Activated CD8-positive, alpha-beta memory T cell treated with anti-CD3 and anti-CD28 coated beads, Interleukin-2, amount 50 U/mL, for 24 hours (primary cell): ENCODE data around the gene ABL1.
"Not testable (repeated sequence)": the region's sequence is repeated elsewhere in the genome, so short reads cannot be mapped to it uniquely, and the experiment has no call there.

ENCODE experiments used
- DNase-seq: peaks from one replicate; pipeline ENCODE4 v3.0.0-alpha.2; 2020; ENCODE audit errors: extremely low read depth

ABL1 gene

GRCh38 chr9:130825351-130825651 lies 9.8 kb upstream of the ABL1 start:
- DNase-seq, result no peak

- DNase-seq, result no peak
Observed at GRCh38 chr9:130825809-130826208, 9.2 kb upstream of the ABL1 start.

GRCh38 chr9:130829762-130830161 lies 5.3 kb upstream of the ABL1 start:
- no peak for DNase-seq

GRCh38 chr9:130830231-130830760 lies 4.8 kb upstream of the ABL1 start:
- DNase-seq, result no peak

GRCh38 chr9:130831077-130831476 lies 4.0 kb upstream of the ABL1 start:
- DNase-seq, result no peak

- no peak for DNase-seq
Observed at GRCh38 chr9:130833031-130833990, 1.7 kb upstream of the ABL1 start.

GRCh38 chr9:130835441-130836298 lies 616 bp downstream of the ABL1 start:
- no peak for DNase-seq

GRCh38 chr9:130837002-130837511 lies 2.0 kb downstream of the ABL1 start:
- DNase-seq, result no peak

- DNase-seq, result no peak
Observed at GRCh38 chr9:130837643-130838042, 2.6 kb downstream of the ABL1 start.

GRCh38 chr9:130839132-130840111 lies 4.4 kb downstream of the ABL1 start:
- no peak for DNase-seq

GRCh38 chr9:130842545-130842944 lies 7.5 kb downstream of the ABL1 start:
- no peak for DNase-seq

GRCh38 chr9:130843049-130843908 lies 8.2 kb downstream of the ABL1 start:
- no peak for DNase-seq

- DNase-seq, result no peak
Observed at GRCh38 chr9:130844044-130844451, 9.0 kb downstream of the ABL1 start.

GRCh38 chr9:130845254-130845653 lies 10.2 kb downstream of the ABL1 start:
- no peak for DNase-seq

GRCh38 chr9:130845901-130846481 lies 10.9 kb downstream of the ABL1 start:
- DNase-seq, result no peak

- no peak for DNase-seq
Observed at GRCh38 chr9:130846487-130847305, 11.6 kb downstream of the ABL1 start.

- no peak for DNase-seq
Observed at GRCh38 chr9:130847306-130848217, 12.5 kb downstream of the ABL1 start.

- not testable (repeated sequence) for DNase-seq
Observed at GRCh38 chr9:130848514-130848913, 13.5 kb downstream of the ABL1 start.
